ENCODE measurements around the gene ANXA8L1.
"Not testable (repeated sequence)": the region's sequence is repeated elsewhere in the genome, so short reads cannot be mapped to it uniquely, and the experiment has no call there.

The ANXA8L1 gene

DNA sequence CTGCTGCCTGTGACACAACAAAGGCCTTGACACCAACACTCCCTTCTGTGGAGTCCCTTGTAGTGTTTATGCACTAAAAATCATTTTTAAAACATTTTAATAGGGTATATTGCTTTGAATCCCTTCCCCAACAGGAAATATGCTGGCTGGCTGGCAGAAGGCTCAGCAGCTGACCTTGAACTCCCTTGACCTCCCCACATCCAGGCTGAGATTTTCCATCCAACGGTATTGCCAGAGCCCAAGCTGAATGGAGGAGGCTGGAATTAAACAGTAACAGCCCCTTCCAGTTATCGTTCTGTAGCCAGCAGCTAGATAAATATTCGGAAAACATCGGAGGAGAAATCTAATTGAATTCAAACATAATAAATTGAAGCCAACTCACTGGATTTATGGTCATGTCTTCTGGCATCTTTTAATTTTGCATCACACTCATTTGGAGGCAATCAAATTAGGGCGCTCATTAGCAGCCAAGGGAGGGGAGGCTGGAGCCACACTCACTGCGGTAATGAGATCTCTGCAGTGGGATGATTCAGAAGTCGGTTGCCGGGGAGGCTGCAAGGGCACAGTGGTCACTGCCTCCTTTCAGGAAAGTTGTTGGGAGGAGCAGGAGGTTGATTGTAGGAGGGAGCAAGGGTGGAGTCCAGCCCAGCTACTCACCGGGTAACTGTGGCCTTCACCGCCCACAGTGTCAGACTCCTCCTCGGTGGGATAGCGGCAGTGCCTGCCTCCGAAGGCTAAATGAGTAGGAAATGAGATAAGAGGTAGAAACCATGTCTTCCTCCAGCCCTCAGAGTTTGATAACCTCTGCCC, 44.2 kb downstream of the ANXA8L1 start:
- not testable (repeated sequence) for H3K4me3 ChIP-seq (ENCODE audit: low read depth, low read length); DNase-seq (ENCODE audit: low read depth)

DNA sequence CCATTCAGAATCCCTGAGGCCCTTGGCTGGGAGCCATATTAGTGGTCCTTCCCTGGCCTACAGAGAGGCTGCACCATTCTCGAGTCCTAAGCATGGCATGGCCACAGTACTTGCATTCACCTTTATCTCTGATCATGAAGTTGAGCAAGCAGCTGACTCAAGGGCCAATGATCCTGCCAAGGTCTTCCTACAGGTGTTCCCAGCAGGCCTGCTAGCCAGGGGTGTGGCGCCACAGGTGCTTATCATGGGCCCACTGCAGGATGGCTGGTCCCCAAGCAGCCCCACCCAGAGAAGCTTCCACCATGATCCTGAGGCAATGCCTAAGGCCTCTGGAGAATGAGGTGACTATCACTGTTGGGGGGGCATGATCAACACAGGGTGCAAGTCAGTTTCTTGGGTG, 48.0 kb downstream of the ANXA8L1 start:
- DNase-seq (ENCODE audit: low read depth); H3K4me3 ChIP-seq (ENCODE audit: low read depth, low read length): not testable (repeated sequence)

- not testable (repeated sequence) for DNase-seq (ENCODE audit: low read depth); H3K4me3 ChIP-seq (ENCODE audit: low read depth, low read length)
These were observed 65.4 kb downstream of the ANXA8L1 start for GRCh38 chr10:46440942-46441341.
